Keratinocyte (primary cell): Measurements from ENCODE around the gene GARS1. TPM values are rescaled to one million over a fixed set of nuclear protein-coding genes. Genes with fewer than 3 reads are reported as not detected.

Experiments
- DNase-seq: peaks from one replicate; pipeline ENCODE4 v3.0.0-alpha.2; 2011; ENCODE audit warnings: low read depth, missing footprints, low spot score
- FAIRE-seq: peaks from 2 replicates; lab custom pipeline; 2011; peaks lifted over from hg19 to GRCh38; lab: Jason Lieb, UNC
- H2AFZ ChIP-seq: 2 replicates; pipeline ENCODE4 v1.6.0; 2012; ENCODE audit warnings: low read length, control low read depth, inconsistent platforms; ENCODE audit not compliant: control insufficient read depth
- H3K27ac ChIP-seq: 2 replicates; pipeline ENCODE4 v1.5.1; 2011; ENCODE audit warnings: low read length; ENCODE audit not compliant: control insufficient read depth, insufficient read depth
- H3K27me3 ChIP-seq: 3 replicates; pipeline ENCODE4 v1.6.0; 2011; ENCODE audit warnings: low read length; ENCODE audit not compliant: control insufficient read depth, insufficient read depth; ENCODE audit errors: extremely low read depth
- H3K36me3 ChIP-seq, 2 experiments: 2 replicates in 1 of 2; 3 replicates in 1 of 2; pipeline ENCODE4 v1.5.1; 2011; ENCODE audit warnings: low read length in 2 of 2, mild to moderate bottlenecking in 1 of 2; ENCODE audit not compliant: control insufficient read depth in 2 of 2, insufficient read depth in 2 of 2; ENCODE audit errors: extremely low read depth in 1 of 2
- H3K4me1 ChIP-seq: 3 replicates; pipeline ENCODE4 v1.5.1; 2011; ENCODE audit warnings: low read length; ENCODE audit not compliant: control insufficient read depth, insufficient read depth; ENCODE audit errors: extremely low read depth
- H3K4me2 ChIP-seq: 3 replicates; pipeline ENCODE4 v1.6.0; 2011; ENCODE audit warnings: low read depth, low read length; ENCODE audit not compliant: control insufficient read depth, insufficient read depth; ENCODE audit errors: extremely low read depth
- H3K4me3 ChIP-seq, 3 experiments: fragments of 200-600 bp in 1 of 3; sonication (generic) in 1 of 3; 2 replicates in 2 of 3; 3 replicates in 1 of 3; pipeline ENCODE4 v1.5.1; 2011 to 2016; ENCODE audit warnings: low read length in 3 of 3, mild to moderate bottlenecking in 3 of 3, control low read depth in 2 of 3, inconsistent platforms in 1 of 3, low read depth in 1 of 3, mixed read lengths in 1 of 3, mixed run types in 1 of 3, moderate library complexity in 1 of 3; ENCODE audit not compliant: control insufficient read depth in 2 of 3, insufficient read depth in 2 of 3; ENCODE audit errors: extremely low read depth in 1 of 3
- H3K79me2 ChIP-seq: 2 replicates; pipeline ENCODE4 v1.6.0; 2012; ENCODE audit warnings: low read length; ENCODE audit not compliant: control insufficient read depth, insufficient read depth
- H3K9ac ChIP-seq: 3 replicates; pipeline ENCODE4 v1.6.0; 2011; ENCODE audit warnings: low read length; ENCODE audit not compliant: control insufficient read depth, insufficient read depth; ENCODE audit errors: extremely low read depth
- H3K9me1 ChIP-seq: 3 replicates; pipeline ENCODE4 v1.6.0; 2011; ENCODE audit warnings: low read length; ENCODE audit not compliant: control insufficient read depth, insufficient read depth; ENCODE audit errors: extremely low read depth
- H3K9me3 ChIP-seq: 2 replicates; pipeline ENCODE4 v1.5.1; 2012; ENCODE audit warnings: low read depth, low read length; ENCODE audit not compliant: control insufficient read depth
- H4K20me1 ChIP-seq: 3 replicates; pipeline ENCODE4 v1.6.0; 2011; ENCODE audit warnings: low read length; ENCODE audit not compliant: control insufficient read depth, insufficient read depth; ENCODE audit errors: extremely low read depth
- EZH2 ChIP-seq: IDR thresholded peaks from one replicate; pipeline ENCODE4 v1.6.1; 2012; ENCODE audit warnings: inconsistent platforms, mild to moderate bottlenecking, low read length, moderate library complexity
- dilution Hi-C: fragments of 300-500 bp; cut with MboI; formaldehyde crosslinking; loops from one replicate; pipeline ENCODE4 v1.7.0; 2020; ENCODE audit warnings: low sequenced_read_pairs; ENCODE audit not compliant: extremely low pct_ligation_motif_present
- polyA plus RNA-seq, 5 experiments: library from polyadenylated mRNA; depleted of rRNA in 3 of 5; stranded (reverse) in 3 of 5; stranded (forward) in 1 of 5; unstranded in 1 of 5; fragments of >200 nt; gene quantifications; 1 replicate in 1 of 5; 2 replicates in 3 of 5; 3 replicates in 1 of 5; pipeline versions ENCODE4 v1.2.1 to v1.2.3, GENCODE V29; 2011 to 2012; ENCODE audit warnings: missing spikeins in 2 of 5, low read depth in 1 of 5, low replicate concordance in 1 of 5
- TF ChIP-seq, protein P1 (sequence below), 3 experiments: IDR thresholded peaks in 1 of 3; conservative IDR thresholded peaks in 1 of 3; optimal IDR thresholded peaks in 1 of 3; 2 replicates in 2 of 3; 3 replicates in 1 of 3; pipeline versions ENCODE3 to v1.5.1; 2011; ENCODE audit warnings: low read length in 3 of 3, mild to moderate bottlenecking in 3 of 3, moderate library complexity in 2 of 3, control low read depth in 1 of 3, inconsistent platforms in 1 of 3; ENCODE audit not compliant: insufficient read depth in 2 of 3; ENCODE audit errors: extremely low read depth in 1 of 3

GARS1 gene
- polyA plus RNA-seq, 1 donor (not counting 4 experiments of a cell fraction or from before 2014, with no cell fraction given), result 411 TPM

DNA sequence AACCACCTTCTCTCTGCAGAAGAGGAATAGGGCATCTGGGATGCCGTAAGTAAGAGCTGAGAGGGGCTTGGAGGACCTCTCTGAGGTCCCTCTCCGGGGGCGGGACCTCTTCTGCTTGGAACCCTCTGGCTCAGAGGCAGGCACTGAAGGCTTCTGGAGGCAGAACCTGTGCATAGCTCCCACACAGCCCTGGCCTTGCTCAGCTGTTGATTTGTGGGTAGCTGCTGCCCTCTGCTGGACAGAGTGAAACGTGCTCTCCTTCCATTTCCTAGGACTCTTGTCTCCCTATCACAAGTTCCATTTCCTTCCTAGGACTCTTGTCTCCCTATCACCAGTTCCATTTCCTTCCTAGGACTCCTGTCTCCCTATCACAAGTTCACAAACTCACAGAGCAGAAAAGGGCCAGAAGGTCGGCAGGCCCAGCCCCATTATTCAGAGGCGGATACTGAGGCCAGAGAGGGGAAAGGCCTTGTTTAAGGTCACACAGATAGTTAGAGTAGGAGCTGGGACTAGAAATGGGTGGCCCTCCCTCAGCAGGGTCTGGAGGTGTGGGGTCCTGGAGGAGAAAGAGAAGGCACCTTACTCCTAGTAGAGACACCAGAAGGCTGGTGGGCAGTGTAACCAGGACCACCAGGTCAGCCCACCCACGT lies 30.3 kb upstream of the GARS1 start:
- H3K9me1 ChIP-seq, result no peaks in the 10 kb centered on the region
- H2AFZ ChIP-seq, result no peak overlapping the region
- H3K9me3 ChIP-seq, result peaks cover 4% of the 10 kb centered on the region
- no peak overlapping the region for H3K4me3 ChIP-seq
- no peak overlapping the region for H3K9ac ChIP-seq
- H3K4me2 ChIP-seq, result no peak overlapping the region
- no peak overlapping the region for H3K27ac ChIP-seq
- H3K27me3 ChIP-seq, result no peaks in the 10 kb centered on the region
- FAIRE-seq (peak; percentile 89), DNase-seq (no peak)
- H3K36me3 ChIP-seq, result peaks cover 5 to 10% of the 10 kb centered on the region in 2 experiments
- H3K4me1 ChIP-seq, result peaks cover 18% of the 10 kb centered on the region
- no peaks in the 10 kb centered on the region for H3K79me2 ChIP-seq
- TF ChIP-seq EZH2, result no peak
- TF ChIP-seq, protein P1, sequence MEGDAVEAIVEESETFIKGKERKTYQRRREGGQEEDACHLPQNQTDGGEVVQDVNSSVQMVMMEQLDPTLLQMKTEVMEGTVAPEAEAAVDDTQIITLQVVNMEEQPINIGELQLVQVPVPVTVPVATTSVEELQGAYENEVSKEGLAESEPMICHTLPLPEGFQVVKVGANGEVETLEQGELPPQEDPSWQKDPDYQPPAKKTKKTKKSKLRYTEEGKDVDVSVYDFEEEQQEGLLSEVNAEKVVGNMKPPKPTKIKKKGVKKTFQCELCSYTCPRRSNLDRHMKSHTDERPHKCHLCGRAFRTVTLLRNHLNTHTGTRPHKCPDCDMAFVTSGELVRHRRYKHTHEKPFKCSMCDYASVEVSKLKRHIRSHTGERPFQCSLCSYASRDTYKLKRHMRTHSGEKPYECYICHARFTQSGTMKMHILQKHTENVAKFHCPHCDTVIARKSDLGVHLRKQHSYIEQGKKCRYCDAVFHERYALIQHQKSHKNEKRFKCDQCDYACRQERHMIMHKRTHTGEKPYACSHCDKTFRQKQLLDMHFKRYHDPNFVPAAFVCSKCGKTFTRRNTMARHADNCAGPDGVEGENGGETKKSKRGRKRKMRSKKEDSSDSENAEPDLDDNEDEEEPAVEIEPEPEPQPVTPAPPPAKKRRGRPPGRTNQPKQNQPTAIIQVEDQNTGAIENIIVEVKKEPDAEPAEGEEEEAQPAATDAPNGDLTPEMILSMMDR (optimal IDR thresholded peaks at IDR 0.05 in 1 of 3, IDR thresholded peaks at IDR 0.05 in 1 of 3, conservative IDR thresholded peaks at IDR 0.05 in 1 of 3; ENCODE audit: extremely low read depth in 1 of 3, insufficient read depth in 2 of 3, low read length in 3 of 3), result peak; percentile 86 to 94 (median 90)
- dilution Hi-C loops, result no loop called here
- no peaks in the 10 kb centered on the region for H4K20me1 ChIP-seq

DNA sequence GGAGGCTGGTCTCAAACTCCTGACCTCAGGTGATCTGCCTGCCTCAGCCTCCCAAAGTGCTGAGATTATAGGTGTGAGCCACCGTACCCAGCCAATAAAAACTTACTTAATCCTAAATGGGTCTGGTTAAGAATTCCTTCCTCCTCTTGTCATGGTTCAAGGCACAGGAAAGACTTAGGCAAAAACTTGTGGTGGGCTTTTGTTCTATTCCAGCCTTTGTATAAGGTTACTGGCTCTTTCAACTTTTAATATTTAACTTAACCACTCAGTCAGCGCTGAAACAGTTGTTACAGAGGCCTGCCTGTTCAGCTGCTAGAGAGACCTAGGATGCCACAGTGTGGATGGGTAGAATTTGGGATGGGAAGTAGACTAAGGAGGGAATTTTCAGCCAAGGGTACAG lies 28.1 kb upstream of the GARS1 start:
- dilution Hi-C loops, result no loop called here
- no peaks in the 10 kb centered on the region for H3K79me2 ChIP-seq
- peaks cover 13% of the 10 kb centered on the region for H3K4me1 ChIP-seq
- no peak overlapping the region for H3K4me3 ChIP-seq
- H3K9ac ChIP-seq, result no peak overlapping the region
- no peaks in the 10 kb centered on the region for H3K9me1 ChIP-seq
- no peak overlapping the region for H2AFZ ChIP-seq
- peaks cover 5 to 10% of the 10 kb centered on the region in 2 experiments for H3K36me3 ChIP-seq
- TF ChIP-seq EZH2, result no peak
- TF ChIP-seq, protein P1 (optimal IDR thresholded peaks at IDR 0.05 in 1 of 3, IDR thresholded peaks at IDR 0.05 in 1 of 3, conservative IDR thresholded peaks at IDR 0.05 in 1 of 3; ENCODE audit: extremely low read depth in 1 of 3, insufficient read depth in 2 of 3, low read length in 3 of 3), result no peak
- FAIRE-seq (no peak), DNase-seq (no peak)
- H3K4me2 ChIP-seq, result no peak overlapping the region
- peaks cover 4% of the 10 kb centered on the region for H3K9me3 ChIP-seq
- no peak overlapping the region for H3K27ac ChIP-seq
- H4K20me1 ChIP-seq, result no peaks in the 10 kb centered on the region
- H3K27me3 ChIP-seq, result no peaks in the 10 kb centered on the region
